NCI-H510A treated with DMSO at 0.1 percent for 48 hours (cell line): ENCODE results near the gene SSBP2.
"Not testable (repeated sequence)": the region's sequence is repeated elsewhere in the genome, so short reads cannot be mapped to it uniquely, and the experiment has no call there.

ENCODE experiments used
- DNase-seq: peaks from one replicate; lab custom pipeline; 2025; lab: John Stamatoyannopoulos, UW

SSBP2 gene

GRCh38 chr5:81657386-81657785, 93.5 kb downstream of the SSBP2 start:
- DNase-seq: no peak

GRCh38 chr5:81656783-81657182, 94.1 kb downstream of the SSBP2 start:
- no peak for DNase-seq

- no peak for DNase-seq
These were observed 99.9 kb downstream of the SSBP2 start for GRCh38 chr5:81650987-81651386.

DNA sequence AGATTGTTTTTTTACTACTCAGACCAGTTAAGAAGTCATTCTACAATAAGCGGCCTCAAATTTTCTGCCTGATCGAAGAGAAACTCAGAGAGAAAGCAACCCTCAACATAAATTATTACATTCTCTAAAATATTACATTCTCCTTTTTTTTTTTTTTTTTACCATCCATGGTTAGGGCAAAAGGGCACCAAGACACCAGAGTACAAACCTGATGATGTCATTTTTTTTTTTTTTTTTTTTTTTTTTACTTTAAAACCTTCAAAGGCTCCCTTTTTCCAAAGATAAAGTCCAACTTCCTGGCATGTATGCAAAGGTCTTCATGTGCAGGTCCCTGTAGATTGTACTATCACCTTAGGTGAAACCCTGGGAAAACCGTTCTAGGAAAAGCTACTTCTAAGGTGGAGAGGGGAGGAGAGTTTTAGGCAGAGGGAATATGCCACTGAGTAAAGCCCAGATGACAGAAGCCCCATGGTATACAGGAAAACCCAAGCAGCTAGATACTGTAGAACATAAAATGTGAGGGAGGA, 104.4 kb downstream of the SSBP2 start:
- no peak for DNase-seq

DNA sequence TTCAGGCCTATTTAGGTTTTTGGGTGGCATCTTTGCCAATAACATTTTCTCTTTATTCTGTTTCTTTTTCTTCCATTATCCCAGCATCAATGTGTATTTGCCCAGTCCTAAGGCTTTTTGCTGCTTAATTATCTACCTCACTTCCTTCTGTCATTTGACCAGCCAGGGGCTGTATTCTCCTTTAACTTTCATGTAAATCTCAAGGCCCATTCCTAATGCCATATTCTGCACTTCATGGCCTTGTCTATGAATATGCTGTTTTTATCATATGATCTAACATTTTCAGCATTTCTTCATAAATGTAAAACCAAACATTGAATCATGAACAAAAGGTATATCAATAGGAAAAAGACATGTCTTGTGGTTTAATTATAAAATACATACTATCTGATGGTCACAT, 108.7 kb downstream of the SSBP2 start:
- DNase-seq: no peak

- no peak for DNase-seq
These were observed 111.3 kb downstream of the SSBP2 start for GRCh38 chr5:81639556-81639955.

DNA sequence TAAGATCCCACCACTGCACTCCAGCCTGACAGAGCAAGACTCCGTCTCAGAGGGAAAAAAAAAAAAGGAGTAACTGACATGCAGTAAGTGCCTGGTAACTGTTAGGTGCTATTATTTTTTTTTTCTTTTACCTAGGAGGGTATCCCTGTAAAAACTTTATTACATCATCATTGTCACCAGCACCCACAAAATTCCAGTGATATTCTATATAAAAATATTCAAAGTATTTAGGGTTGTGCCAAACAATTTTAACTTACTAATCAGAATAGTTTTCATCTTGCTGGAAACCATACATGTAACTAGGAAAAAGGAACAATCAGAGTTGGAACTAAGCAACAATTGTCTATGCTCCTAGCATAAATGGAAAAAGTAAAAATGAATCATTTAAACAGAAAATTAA, 112.4 kb downstream of the SSBP2 start:
- no peak for DNase-seq

GRCh38 chr5:81633891-81634290, 117.0 kb downstream of the SSBP2 start:
- peak; percentile 23 for DNase-seq

GRCh38 chr5:81633471-81633870, 117.4 kb downstream of the SSBP2 start:
- peak; percentile 67 for DNase-seq

GRCh38 chr5:81632679-81633078, 118.2 kb downstream of the SSBP2 start:
- no peak for DNase-seq

- no peak for DNase-seq
These were observed 119.3 kb downstream of the SSBP2 start for GRCh38 chr5:81631621-81632020.

- no peak for DNase-seq
These were observed 119.8 kb downstream of the SSBP2 start for GRCh38 chr5:81631124-81631523.

GRCh38 chr5:81630684-81631083, 120.2 kb downstream of the SSBP2 start:
- DNase-seq: no peak

DNA sequence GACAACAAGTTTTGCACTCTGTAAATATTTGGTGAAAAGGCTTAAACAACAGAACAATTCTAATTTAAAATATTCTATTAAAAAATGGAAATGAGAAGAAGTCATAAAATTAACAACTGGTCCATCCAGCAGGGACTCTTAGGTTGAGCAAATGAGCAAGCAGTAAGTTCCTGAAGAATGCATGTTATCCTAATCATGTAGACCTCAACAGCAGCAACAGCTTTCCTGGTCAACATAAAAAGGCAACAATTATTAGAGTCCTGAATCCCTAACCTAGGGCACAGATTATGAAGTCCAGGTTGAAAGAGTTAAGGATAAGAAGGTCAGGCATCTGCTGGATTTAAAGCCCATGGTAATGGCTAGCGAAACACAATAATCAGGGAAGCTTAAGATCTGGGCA, 120.9 kb downstream of the SSBP2 start:
- DNase-seq: no peak

GRCh38 chr5:81628061-81628460, 122.8 kb downstream of the SSBP2 start:
- DNase-seq: not testable (repeated sequence)

DNA sequence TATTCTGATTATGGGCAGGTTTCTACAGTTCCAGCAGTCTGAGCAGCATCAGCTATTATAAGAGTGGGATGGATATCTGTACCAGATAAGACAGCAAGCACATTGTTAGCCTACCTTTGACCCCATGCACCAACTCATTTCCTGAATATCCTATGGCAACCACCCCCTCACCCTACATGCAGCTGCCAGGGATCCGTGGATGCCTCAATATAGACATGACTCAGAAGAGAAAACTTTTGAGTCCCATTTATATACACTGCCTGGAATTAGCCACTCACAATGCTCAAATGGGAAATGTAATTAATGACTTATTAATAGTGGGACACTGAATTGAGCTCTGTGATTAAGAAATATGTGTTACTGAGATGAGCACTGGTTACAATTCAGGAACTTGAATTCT, 124.4 kb downstream of the SSBP2 start:
- no peak for DNase-seq

DNA sequence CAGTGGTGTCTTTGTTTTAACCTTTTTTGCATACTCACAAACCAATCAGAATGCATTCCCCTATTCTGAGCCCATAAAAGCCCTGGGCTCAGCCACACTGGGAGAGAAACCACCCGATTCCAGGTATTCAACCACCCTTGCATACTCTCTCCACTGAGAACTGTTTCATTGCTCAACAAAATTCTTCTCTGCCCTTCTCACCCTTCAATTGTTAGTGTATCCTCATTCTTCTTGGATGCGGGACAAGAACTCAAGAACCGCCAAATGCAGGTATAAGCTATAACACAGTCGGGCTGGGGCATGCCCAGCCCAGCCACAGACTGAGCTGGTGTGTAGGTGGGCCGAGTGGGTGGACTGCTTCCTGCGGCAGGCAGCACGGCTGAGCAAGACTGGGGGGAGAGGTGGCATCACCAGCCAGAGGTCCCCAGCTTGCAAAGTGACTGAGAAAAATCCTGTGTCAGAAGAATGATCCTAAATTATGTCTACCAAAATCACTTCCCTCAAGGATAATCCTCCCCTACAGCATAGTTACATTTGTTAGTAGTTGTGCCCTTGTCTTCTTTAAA, 141.0 kb downstream of the SSBP2 start:
- no peak for DNase-seq

GRCh38 chr5:81608976-81609375, 141.9 kb downstream of the SSBP2 start:
- no peak for DNase-seq

DNA sequence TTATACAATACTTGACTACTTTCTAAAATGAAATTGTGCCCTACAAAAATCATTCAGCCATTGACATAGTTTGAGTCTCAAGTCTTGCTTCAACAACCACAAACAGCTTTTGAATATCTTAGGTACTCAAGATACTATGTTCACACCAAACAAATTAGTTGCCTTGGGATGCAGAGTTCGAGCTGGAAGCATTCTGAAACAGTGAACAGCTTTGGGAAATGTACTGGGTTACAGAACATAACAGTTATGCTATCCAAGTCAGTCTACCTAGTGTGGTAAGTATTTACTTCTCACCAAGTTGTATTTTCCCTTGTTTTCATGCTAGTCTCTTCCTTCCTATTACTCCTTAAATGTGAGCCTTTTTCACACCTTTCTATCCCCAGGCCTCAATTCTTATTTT, 143.2 kb downstream of the SSBP2 start:
- no peak for DNase-seq

GRCh38 chr5:81606150-81606549, 144.7 kb downstream of the SSBP2 start:
- DNase-seq: no peak

DNA sequence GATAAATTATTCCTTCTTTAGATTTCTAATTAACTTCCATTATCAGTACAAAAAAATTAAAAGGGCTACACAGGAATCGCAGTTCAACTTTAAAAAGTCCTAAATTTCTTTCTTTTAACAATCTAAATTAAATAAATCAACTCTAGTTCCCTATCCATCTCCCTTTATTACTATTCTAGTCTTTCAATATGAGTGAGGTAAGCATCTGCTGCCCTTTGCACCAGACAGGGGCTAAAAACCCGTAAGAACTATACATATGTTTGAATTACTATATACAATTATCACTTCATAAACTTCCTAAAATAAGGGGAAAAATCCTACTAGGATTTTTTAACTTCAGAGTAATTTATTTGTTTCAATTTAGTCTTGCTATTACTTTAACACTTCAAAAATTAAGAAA, 145.6 kb downstream of the SSBP2 start:
- DNase-seq: no peak

- DNase-seq: no peak
These were observed 146.7 kb downstream of the SSBP2 start for GRCh38 chr5:81604193-81604592.

DNA sequence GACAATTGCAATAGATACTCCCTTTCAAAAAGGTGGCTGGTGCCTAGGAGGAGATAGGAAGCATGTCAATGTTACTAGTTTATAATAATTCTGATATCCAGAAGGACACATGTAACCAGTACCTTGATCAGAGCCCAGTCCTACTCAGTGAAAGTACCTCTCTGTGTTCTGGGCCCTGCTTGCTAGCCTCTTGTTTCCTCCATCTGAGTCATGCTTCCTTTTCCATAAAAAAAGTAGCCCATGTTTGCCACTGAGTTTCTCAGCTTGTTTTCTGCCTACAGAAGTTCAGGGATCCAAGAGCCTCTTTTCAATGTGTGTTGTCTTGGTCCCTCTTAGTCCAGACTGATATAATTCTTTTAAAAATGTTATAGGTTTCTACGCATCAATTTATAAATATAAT, 149.0 kb downstream of the SSBP2 start:
- no peak for DNase-seq

GRCh38 chr5:81592085-81592484, 158.8 kb downstream of the SSBP2 start:
- not testable (repeated sequence) for DNase-seq
